Esophagus mucosa (tissue), 1 donor: ENCODE measurements around the gene ATP6V0A4. TPM values are rescaled to one million over a fixed set of nuclear protein-coding genes. Genes with fewer than 3 reads are reported as not detected.

Experiments
- ATAC-seq: fragments of 200-7000 bp; cut with Tn5 transposase; one replicate; pipeline ENCODE4 v1.9.1; 2020
- total RNA-seq: library from RNA; stranded (reverse); gene quantifications from one replicate; pipeline ENCODE4 v1.2.4, GENCODE V29; 2023
- donor health status: DM: yes; HTN: yes; CAD: no.

Gene ATP6V0A4
- total RNA-seq, 1 donor from 2014 or later, result 1.6 TPM

DNA sequence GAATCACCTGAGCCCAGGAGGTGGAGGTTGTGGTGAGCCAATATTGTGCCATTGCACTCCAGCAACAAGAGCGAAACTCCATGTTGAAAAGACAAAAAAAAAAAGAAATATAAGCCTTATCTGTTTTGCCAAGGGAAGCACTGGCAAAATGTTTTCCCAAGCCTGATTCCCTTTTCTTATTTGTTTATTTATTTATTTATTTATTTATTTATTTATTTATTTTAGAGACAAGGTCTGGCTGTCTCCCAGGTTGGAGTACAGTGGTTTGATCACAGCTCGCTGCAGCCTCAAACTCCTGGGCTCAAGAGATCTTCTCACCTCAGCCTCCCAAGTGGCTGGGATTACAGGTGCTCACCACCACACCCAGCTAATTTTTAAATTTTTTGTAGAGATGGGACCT, 141.0 kb downstream of the ATP6V0A4 start:
- ATAC-seq, result no peak

Other genes with a start within 250 kb of the ATP6V0A4 start
- not detected for gene SVOPL, start 96.8 kb downstream of the ATP6V0A4 start, total RNA-seq
- not detected for gene TMEM213, start 202 bp downstream of the ATP6V0A4 start, total RNA-seq
- gene KIAA1549, start 183.2 kb upstream of the ATP6V0A4 start, total RNA-seq, result 0.20 TPM
- gene ZC3HAV1L, start 237.8 kb upstream of the ATP6V0A4 start, total RNA-seq, result 6.3 TPM